HPDE6-E6E7 (cell line): ENCODE data around the gene CDK11A.
"Not testable (repeated sequence)": the region's sequence is repeated elsewhere in the genome, so short reads cannot be mapped to it uniquely, and the experiment has no call there.

Experiments
- DNase-seq: peaks from one replicate; pipeline ENCODE4 v3.0.0; 2011; ENCODE audit warnings: missing footprints; ENCODE audit errors: extremely low spot score

Gene CDK11A

DNA sequence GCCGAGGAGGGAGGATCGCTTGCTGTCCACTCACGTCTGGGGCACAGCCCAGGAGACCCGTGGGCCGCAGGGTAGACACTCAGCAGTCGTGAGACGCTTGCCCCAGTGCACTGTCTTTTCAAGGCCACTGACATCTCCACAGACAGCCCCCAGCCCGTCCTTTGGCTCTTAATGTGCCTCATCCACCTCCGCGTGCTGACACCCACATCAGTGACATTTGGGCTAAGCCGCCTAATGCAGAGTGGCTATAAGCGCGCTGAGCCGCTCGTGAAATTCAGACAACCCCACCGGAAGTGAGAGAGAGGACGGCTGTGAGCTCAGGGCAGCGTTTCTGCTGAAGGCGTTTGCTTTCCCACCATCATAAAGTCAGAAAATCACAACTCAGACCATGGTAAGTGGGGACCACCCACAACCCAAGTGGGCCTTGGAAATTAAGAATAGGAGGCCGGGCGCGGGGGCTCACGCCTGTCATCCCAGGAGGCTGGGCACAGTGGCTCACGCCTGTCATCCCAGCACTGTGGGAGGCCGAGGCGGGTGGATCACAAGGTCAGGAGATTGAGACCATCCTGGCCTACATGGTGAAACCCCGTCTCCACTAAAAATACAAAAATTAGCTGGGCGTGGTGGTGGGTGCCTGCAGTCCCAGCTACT is 40.0 kb downstream of the CDK11A start:
- DNase-seq: no peak

GRCh38 chr1:1683104-1683905 is 40.9 kb downstream of the CDK11A start:
- DNase-seq: no peak

DNA sequence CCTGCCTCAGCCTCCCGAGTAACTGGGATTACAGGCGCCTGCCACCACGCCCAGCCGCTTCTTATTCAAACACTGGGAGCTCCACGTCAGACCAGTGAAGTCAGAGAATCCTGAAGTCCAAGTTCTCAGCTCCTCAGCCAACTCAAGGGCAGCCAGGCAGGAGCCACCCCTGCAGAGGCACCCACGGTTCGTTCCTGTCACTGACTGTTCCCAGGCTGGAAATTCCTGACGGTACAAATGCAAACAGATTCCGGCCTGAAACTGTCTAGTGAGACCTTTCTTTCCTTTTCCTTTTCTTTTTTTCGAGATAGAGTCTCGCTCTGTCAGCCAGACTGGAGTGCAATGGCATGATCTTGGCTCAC is 43.3 kb downstream of the CDK11A start:
- DNase-seq: no peak

DNA sequence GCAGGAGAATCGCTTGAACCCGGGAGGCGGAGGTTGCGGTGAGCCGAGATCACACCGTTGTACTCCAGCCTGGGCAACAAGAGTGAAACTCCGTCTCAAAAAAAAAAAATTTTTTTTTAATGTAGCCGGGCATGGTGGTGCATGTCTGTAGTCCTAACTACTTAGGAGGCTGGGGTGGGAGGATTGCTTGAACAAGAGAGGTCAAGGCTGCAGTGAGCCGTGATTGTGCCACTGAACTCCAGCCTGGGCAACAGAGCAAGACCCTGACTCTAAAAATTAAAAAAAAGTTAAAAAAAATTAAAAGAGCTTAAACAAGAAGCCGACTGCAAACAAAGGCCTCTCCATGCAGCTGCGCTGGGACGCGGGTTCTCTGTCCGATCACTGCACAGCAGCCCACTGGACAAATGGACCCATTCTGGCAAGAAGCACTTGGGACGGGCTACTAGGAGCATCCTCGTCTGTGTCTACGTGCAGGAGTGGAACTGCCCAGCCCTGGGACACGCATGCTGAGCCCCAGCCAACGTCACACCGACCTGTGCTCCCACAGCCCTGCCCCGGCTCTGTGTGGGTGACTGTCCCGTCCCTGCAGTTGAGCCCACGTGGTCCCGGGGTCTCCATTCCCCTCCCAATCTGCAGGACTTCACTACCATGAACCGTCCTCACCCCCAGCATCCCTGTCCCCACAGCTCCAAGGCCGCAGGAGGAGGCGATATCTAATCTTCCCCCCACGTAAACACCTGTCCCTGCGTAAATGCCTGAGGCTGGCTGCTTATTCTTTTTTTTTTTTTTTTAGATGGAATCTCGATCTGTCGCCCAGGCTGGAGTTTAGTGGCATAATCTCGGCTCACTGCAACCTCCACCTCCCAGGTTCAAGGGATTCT is 43.9 kb downstream of the CDK11A start:
- no peak for DNase-seq

- no peak for DNase-seq
Observed at GRCh38 chr1:1678581-1679380, 45.4 kb downstream of the CDK11A start.

DNA sequence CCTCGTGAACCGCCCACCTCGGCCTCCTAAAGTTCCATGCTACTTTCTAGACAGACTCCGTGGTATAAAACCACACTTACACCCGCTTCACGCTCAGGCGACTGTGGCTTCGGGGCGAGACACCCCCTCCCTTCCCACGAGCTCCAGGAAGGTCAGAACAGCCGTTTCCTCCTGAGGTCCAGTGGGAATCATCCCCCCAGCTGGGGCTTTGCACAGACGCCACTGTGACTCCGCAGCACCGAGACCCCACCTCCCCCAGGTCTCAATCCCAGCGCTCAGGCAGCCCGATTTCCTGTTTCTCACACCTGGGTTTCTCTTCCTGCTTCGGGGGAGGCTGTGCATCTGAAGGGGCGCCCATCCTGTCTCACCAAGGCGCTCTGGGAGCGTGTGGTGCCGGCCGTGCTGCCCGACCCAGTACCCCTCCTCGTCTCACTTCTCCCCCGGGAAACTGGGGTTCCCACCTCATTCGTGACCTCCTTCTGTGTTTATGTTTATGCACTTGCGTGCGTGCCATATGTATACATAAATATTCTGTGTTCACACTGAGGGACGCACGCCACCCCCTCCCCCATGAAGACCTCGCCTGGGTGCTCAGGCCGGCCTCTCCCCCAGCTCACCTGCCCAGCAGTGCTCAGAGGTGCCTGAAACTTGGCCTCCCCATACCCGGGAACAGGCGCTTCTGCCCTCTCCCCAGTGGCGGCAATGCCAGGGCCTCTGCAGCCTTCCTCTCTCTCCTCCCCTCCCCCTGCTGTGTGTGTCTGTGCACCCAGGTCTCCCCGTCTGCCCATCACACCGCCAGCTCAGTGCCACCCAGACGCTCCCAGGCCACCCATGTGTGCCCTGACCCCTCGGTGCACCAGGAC is 46.2 kb downstream of the CDK11A start:
- no peak for DNase-seq

DNA sequence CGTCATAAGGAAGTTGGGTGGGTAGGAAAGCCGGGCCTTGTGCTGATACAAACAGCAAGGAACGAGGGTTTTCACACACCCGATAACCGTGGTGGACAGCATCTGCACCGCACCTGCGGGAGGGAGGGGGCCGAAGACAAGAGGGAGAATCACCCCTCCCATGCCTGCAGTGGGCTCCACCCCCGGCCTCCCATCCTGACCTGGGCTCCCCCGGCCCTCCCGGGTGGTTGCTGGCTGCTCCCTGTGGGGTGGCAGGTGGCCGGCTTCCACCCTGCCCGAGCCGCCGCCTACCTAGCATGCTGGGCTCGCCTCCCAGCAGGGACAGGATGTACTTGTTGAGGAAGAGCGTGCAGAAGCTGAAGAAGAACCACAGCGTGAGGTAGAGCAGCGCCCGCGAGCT is 48.1 kb downstream of the CDK11A start:
- DNase-seq: not testable (repeated sequence)

GRCh38 chr1:1675218-1675617 is 48.9 kb downstream of the CDK11A start:
- DNase-seq: not testable (repeated sequence)

DNA sequence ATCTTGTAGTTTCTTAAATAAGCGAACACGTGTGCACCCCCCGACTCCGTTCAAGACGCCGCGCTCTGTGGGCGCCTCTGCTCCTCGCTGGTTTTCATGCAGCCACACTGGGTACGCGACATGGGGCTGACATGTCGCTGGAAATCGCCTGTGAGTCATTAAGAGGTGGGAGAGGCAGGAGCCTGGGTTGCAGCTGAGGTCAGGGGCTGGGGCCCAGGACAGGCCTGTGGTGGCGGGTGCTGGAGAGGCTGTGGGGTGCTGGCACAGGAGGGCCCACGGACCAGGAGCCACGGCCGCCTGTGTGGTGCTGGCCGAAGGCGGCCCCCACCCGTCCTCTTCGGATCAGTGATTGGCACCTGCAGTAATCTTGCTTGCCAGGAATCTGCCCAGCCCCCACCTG is 49.4 kb downstream of the CDK11A start:
- not testable (repeated sequence) for DNase-seq

DNA sequence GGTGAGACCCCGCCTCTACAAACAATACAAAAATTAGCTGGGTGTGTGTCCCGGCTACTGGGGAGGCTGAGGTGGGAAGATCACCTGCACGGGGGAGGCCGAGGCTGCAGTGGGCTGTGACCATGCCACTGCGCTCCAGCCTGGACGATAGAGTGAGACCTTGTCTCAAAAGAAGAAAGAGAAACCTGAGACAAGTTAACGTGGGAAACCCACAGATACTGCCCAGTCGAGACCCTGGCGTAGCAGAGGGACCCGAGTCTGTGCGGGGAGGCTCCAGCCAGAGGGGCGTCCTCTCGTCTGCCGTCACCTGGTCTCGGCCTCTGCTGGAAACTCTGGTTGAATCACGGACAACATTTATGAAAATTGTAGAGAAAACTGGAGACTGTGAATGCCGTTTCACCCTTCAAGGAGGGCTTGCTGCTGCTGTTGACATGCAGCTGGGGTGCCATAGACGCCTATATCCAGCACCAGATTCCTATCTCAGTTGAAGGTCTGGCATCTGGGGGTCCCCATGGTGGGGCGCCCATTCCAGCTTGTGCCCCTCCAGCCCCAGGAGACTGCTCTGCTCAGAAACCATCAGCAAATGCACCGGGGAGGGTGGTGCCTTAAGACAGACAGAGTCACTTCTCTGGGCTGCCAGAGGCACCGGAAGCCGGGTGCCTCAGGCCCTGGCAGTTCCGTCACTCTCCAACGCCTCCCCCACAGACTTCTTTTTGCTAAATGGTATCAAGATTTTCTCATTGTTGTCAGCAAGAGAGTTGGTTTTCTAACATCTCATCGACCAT is 51.8 kb downstream of the CDK11A start:
- no peak for DNase-seq

GRCh38 chr1:1671365-1672119 is 52.6 kb downstream of the CDK11A start:
- no peak for DNase-seq

DNA sequence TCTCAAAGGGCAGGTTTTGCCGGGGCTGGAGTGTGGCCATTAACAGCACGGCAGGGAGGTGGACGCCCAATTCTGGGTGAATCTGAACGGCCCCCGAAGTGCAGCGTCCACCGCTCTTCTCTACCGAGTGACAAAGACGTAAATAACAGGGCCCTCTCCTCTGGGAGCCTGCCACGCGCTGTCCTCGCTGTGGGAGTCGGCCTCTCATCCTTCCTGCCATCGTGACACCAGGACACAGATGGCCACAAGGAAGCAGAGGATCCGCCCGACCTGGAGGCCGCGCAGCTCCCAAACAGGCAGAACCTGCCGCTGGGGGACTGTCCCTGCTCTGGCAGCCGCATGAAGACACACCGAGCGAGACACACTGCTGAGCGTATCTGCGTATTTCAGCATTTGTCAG is 53.3 kb downstream of the CDK11A start:
- no peak for DNase-seq

DNA sequence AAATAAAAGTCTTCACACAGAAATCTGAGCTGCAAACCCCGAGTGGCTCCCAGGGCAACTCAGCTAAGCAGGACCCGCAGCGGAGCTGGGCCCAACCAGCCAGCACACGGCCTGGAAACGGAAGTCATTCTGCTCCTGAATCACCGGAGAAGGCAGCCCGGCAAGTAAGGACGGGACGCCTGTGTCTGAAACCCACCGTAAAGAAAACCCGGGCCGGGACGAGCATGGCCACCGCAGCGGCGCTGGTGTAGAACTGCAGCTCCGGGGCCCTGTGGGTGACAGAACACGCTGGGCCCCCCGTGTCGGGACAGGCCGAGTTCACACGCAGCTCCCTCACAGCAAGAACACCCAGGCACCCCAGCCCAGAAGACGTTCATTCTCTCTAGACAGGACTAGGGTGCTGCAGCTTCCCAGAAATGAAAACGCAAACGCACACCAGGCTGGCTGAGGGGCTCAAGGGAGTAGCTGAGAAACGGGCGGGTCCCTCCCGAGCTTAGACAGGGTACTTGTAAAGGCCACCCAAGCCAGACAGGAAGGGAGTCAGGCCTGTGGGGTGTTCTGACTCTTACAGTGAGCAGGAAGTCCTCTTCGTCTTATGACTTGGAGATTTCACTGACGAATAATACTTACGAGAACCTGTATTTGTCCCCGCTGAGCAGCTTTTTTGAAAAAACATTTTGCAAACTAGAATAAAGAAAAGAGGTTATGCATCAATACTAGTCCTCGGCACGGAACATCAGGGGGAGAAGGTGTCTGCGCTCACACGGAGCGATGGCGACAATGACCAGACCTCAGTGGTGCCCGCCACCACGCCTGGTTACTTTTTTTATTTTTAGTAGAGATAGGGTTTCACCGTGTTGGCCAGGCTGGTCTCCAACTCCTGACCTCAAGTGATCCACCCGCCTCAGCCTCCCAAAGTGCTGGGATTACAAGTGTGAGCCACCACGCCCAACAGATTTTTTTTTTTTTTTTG is 54.4 kb downstream of the CDK11A start:
- DNase-seq: no peak

GRCh38 chr1:1666526-1666925 is 57.6 kb downstream of the CDK11A start:
- no peak for DNase-seq

- DNase-seq: no peak
Observed at GRCh38 chr1:1665815-1666251, 58.3 kb downstream of the CDK11A start.

DNA sequence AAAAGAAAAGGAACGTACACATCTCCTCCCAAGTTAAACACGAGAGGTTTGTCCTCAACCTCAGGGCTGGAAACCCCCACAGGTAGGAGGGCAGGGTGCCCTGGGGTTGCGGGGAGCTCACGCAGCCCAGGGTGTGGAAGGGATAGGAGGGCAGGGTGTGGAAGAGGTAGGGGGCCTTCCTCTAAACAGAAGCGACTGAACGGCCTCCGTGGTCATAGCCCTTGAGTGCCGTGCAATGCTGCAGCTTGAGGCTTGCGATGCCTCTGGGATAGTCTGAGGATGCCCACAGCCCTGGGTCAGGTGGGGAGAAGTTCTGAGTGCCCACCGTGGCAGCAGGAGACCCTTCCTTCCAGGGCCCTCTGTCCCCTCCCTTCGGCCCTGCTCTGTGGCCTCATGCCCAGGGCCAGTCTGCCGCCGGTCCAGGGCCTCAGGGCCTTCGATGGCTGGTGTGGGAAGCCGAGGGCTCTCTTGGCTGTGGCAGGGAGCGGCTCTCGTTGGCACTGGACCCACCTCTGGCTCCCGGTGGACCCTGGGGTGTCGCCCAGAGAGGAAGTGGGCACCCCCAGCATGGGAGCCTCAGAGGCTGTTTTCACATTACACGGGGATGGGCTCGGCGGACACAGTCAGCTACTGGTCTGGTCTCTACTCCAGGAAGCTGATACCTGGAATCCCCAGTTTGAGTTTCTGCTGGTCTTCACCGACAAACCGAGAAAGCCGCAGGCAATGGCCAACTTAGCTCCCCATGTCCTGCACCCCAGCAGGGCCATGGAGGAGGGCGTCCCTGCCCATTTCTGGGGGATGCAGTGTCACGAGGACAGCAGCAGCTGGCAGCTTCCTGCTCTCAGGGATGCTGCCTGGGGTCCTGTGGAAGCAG is 59.0 kb downstream of the CDK11A start:
- no peak for DNase-seq

GRCh38 chr1:1664318-1664717 is 59.8 kb downstream of the CDK11A start:
- DNase-seq: not testable (repeated sequence)
